Stimulated activated CD4-positive, alpha-beta T cell treated with anti-CD3 and anti-CD28 coated beads, Interleukin-12 subunit alpha, Interleukin-12 subunit beta, amount 100 ng/mL, for 48 hours (primary cell): Measurements from ENCODE around the gene DXO.
"Not testable (repeated sequence)": the region's sequence is repeated elsewhere in the genome, so short reads cannot be mapped to it uniquely, and the experiment has no call there.

Source experiments
- DNase-seq, 3 donors: peaks; one replicate each; pipeline ENCODE4 v3.0.0-alpha.2; 2020; ENCODE audit warnings: low read depth in 2 of 3, low spot score in 1 of 3

The DXO gene

GRCh38 chr6:31932137-31932536, 39.8 kb downstream of the DXO start:
- not testable (repeated sequence) for DNase-seq

GRCh38 chr6:31930962-31931361, 41.0 kb downstream of the DXO start:
- no peak for DNase-seq

- no peak for DNase-seq
These were observed 43.3 kb downstream of the DXO start for GRCh38 chr6:31928672-31928939.

GRCh38 chr6:31927863-31928671, 43.9 kb downstream of the DXO start:
- no peak for DNase-seq

- DNase-seq, result no peak
These were observed 44.6 kb downstream of the DXO start, which contains the start of gene C2 for GRCh38 chr6:31927242-31927862. Gene C2 (plus strand): TSS chr6:31927717. CDS start chr6:31927753, 36 bp downstream.

- DNase-seq, result no peak
These were observed 49.0 kb downstream of the DXO start for GRCh38 chr6:31922942-31923341.

- DNase-seq, result no peak
These were observed 51.1 kb downstream of the DXO start for GRCh38 chr6:31920811-31921210.
